OCI-LY7 (cell line): ENCODE data around the gene ARPC2.

Source experiments
- CTCF ChIP-seq: fragments of 200-600 bp; sonication (generic); conservative IDR thresholded peaks from 2 replicates; pipeline ENCODE4 v1.5.1; 2014; ENCODE audit warnings: mild to moderate bottlenecking, antibody characterized with exemption, low read length, moderate library complexity, mixed read lengths
- EZH2phosphoT487 ChIP-seq: fragments of 200-600 bp; sonication (generic); IDR thresholded peaks from 2 replicates; pipeline ENCODE4 v1.6.1; 2018; ENCODE audit warnings: low read depth, borderline replicate concordance, mild to moderate bottlenecking, mixed run types, antibody characterized with exemption, low read length, moderate library complexity, mixed read lengths

- no peak for TF ChIP-seq CTCF
- no peak for TF ChIP-seq EZH2phosphoT487
These were observed 73.6 kb downstream of the ARPC2 start for GRCh38 chr2:218290316-218291261.
